Hematopoietic multipotent progenitor cell treated with erythropoietin and hydrocortisone succinate and interleukin-3 and kit ligand, for 8 days (in vitro differentiated cells): Measurements from ENCODE around the gene THBS2.

Source experiments
- DNase-seq: peaks from one replicate; pipeline ENCODE4 v3.0.0-alpha.2; 2015

Gene THBS2

GRCh38 chr6:169247991-169248390 lies 5.7 kb downstream of the THBS2 start:
- no peak for DNase-seq

- DNase-seq = no peak
Measured at GRCh38 chr6:169247419-169247818, 6.2 kb downstream of the THBS2 start.

GRCh38 chr6:169246445-169246844 lies 7.2 kb downstream of the THBS2 start:
- no peak for DNase-seq

- no peak for DNase-seq
Measured at GRCh38 chr6:169244684-169245383, 8.8 kb downstream of the THBS2 start.

GRCh38 chr6:169243661-169244060 lies 10.0 kb downstream of the THBS2 start:
- no peak for DNase-seq

GRCh38 chr6:169243186-169243585 lies 10.5 kb downstream of the THBS2 start:
- no peak for DNase-seq

- DNase-seq = no peak
Measured at GRCh38 chr6:169241688-169242350, 11.8 kb downstream of the THBS2 start.

GRCh38 chr6:169240591-169241390 lies 12.9 kb downstream of the THBS2 start:
- no peak for DNase-seq

GRCh38 chr6:169240125-169240524 lies 13.5 kb downstream of the THBS2 start:
- no peak for DNase-seq

- no peak for DNase-seq
Measured at GRCh38 chr6:169239181-169239580, 14.5 kb downstream of the THBS2 start.

GRCh38 chr6:169238766-169239165 lies 14.9 kb downstream of the THBS2 start:
- DNase-seq = no peak

- DNase-seq = no peak
Measured at GRCh38 chr6:169237496-169238134, 16.0 kb downstream of the THBS2 start.

- DNase-seq = no peak
Measured at GRCh38 chr6:169236988-169237387, 16.7 kb downstream of the THBS2 start.

GRCh38 chr6:169236545-169236944 lies 17.1 kb downstream of the THBS2 start:
- no peak for DNase-seq

GRCh38 chr6:169235286-169235685 lies 18.4 kb downstream of the THBS2 start:
- no peak for DNase-seq

- DNase-seq = no peak
Measured at GRCh38 chr6:169234634-169235033, 19.0 kb downstream of the THBS2 start.

- no peak for DNase-seq
Measured at GRCh38 chr6:169233832-169234231, 19.8 kb downstream of the THBS2 start.

GRCh38 chr6:169233181-169233580 lies 20.5 kb downstream of the THBS2 start:
- DNase-seq = no peak

GRCh38 chr6:169232507-169232931 lies 21.1 kb downstream of the THBS2 start:
- DNase-seq = no peak

GRCh38 chr6:169231790-169232506 lies 21.7 kb downstream of the THBS2 start:
- no peak for DNase-seq

- no peak for DNase-seq
Measured at GRCh38 chr6:169230946-169231789, 22.5 kb downstream of the THBS2 start.

- no peak for DNase-seq
Measured at GRCh38 chr6:169230322-169230665, 23.4 kb downstream of the THBS2 start.
